ENCODE results near the gene BBS1.

DNA sequence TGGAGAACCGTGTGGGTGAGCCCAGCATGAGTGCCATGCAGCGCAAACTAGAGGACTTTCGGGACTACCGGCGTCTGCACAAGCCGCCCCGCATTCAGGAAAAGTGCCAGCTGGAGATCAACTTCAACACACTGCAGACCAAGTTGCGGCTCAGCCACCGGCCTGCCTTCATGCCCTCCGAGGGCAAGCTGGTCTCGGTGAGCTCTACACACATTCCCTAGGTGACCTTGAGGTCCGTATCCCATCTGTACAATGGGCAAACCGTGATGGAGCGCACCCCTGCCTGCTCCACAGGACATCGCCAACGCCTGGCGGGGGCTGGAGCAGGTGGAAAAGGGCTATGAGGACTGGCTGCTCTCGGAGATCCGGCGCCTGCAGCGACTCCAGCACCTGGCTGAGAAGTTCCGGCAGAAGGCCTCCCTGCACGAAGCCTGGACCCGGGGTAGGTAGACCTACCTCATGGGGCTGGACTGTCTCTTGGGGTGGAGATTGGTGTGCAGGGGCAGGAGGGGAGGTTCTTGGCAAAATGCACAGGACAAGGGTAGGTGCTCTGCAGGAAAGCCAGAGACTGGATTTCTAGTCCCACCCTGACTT lies 47.4 kb downstream of the BBS1 start:
- TF ChIP-seq, protein P1, sequence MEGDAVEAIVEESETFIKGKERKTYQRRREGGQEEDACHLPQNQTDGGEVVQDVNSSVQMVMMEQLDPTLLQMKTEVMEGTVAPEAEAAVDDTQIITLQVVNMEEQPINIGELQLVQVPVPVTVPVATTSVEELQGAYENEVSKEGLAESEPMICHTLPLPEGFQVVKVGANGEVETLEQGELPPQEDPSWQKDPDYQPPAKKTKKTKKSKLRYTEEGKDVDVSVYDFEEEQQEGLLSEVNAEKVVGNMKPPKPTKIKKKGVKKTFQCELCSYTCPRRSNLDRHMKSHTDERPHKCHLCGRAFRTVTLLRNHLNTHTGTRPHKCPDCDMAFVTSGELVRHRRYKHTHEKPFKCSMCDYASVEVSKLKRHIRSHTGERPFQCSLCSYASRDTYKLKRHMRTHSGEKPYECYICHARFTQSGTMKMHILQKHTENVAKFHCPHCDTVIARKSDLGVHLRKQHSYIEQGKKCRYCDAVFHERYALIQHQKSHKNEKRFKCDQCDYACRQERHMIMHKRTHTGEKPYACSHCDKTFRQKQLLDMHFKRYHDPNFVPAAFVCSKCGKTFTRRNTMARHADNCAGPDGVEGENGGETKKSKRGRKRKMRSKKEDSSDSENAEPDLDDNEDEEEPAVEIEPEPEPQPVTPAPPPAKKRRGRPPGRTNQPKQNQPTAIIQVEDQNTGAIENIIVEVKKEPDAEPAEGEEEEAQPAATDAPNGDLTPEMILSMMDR (IDR thresholded peaks at IDR 0.05), result no peak
- TF ChIP-seq POLR2A (IDR thresholded peaks at IDR 0.05), result no peak
